HepG2 (cell line): ENCODE results near the gene LOXL4. TPM values are rescaled to one million over a fixed set of nuclear protein-coding genes. Genes with fewer than 3 reads are reported as not detected.

Experiments
- FOXO4 ChIP-seq: sonication (generic); formaldehyde crosslinking; conservative IDR thresholded peaks from 2 replicates; pipeline ENCODE4 v1.8.1; 2023; ENCODE audit warnings: missing genetic modification reagents
- HHEX ChIP-seq: IDR thresholded peaks from 2 replicates; pipeline ENCODE4 v1.6.1; 2016; ENCODE audit warnings: control low read depth
- MBD4 ChIP-seq: IDR thresholded peaks from 2 replicates; pipeline ENCODE4 v1.6.1; 2012; ENCODE audit warnings: low read length, inconsistent platforms, borderline replicate concordance
- MYC ChIP-seq: sonication (generic); formaldehyde crosslinking; IDR thresholded peaks from 2 replicates; pipeline ENCODE4 v1.9.0; 2021; ENCODE audit warnings: missing genetic modification reagents, borderline replicate concordance
- MZF1 ChIP-seq: sonication (generic); formaldehyde crosslinking; IDR thresholded peaks from 2 replicates; pipeline ENCODE4 v1.8.1; 2023; ENCODE audit warnings: mild to moderate bottlenecking, missing genetic modification reagents, borderline replicate concordance
- PATZ1 ChIP-seq: sonication (generic); formaldehyde crosslinking; IDR thresholded peaks from 2 replicates; pipeline ENCODE4 v1.4.0; 2020; ENCODE audit warnings: missing genetic modification reagents
- PHB2 ChIP-seq: fragments of 450-650 bp; IDR thresholded peaks from 2 replicates; pipeline ENCODE4 v1.6.1; 2018; ENCODE audit not compliant: partially characterized antibody
- ZNF367 ChIP-seq: sonication (generic); formaldehyde crosslinking; IDR thresholded peaks from 2 replicates; pipeline ENCODE4 v1.4.0; 2020; ENCODE audit warnings: missing genetic modification reagents, borderline replicate concordance
- ZNF749 ChIP-seq: sonication (generic); formaldehyde crosslinking; IDR thresholded peaks from 2 replicates; pipeline ENCODE4 v1.8.0; 2022; ENCODE audit warnings: mild to moderate bottlenecking, missing genetic modification reagents, moderate library complexity, borderline replicate concordance
- ZNF768 ChIP-seq: sonication (generic); formaldehyde crosslinking; IDR thresholded peaks from 2 replicates; pipeline ENCODE4 v1.4.0; 2020; ENCODE audit warnings: missing genetic modification reagents
- polyA plus RNA-seq, 8 experiments: library from polyadenylated mRNA; depleted of rRNA in 3 of 8; stranded (reverse) in 7 of 8; unstranded in 1 of 8; fragments of >200 nt; fragmentation: Illumina TruSeq in 4 of 8; extraction: Trizol in 4 of 8; gene quantifications; 2 replicates each; pipeline versions ENCODE4 v1.2.1 to v1.2.3, GENCODE V29; 2011 to 2016; ENCODE audit warnings: low read depth in 4 of 8, missing spikeins in 1 of 8, mixed read lengths in 1 of 8; ENCODE audit not compliant: insufficient read depth in 1 of 8
- total RNA-seq, 5 experiments: library from RNA; depleted of rRNA; stranded (reverse); fragments of >200 nt; fragmentation: Illumina TruSeq; extraction: Trizol; gene quantifications; 2 replicates each; pipeline ENCODE4 v1.2.3, GENCODE V29; 2016; ENCODE audit warnings: low read depth in 1 of 5
- TF ChIP-seq, protein P1 (sequence below), 2 experiments: fragments of 450-650 bp in 1 of 2; sonication (generic) in 1 of 2; formaldehyde crosslinking in 1 of 2; IDR thresholded peaks; 2 replicates each; pipeline versions ENCODE4 v1.6.1 to v1.8.0; 2016 to 2022; ENCODE audit warnings: antibody characterized with exemption in 1 of 2, mild to moderate bottlenecking in 1 of 2, missing genetic modification reagents in 1 of 2
- TF ChIP-seq, protein P2 (sequence below): IDR thresholded peaks from 2 replicates; pipeline ENCODE4 v1.6.1; 2016; ENCODE audit warnings: mild to moderate bottlenecking
- TF ChIP-seq, protein P3 (sequence below): sonication (generic); formaldehyde crosslinking; IDR thresholded peaks from 2 replicates; pipeline ENCODE4 v1.5.0; 2020; ENCODE audit warnings: missing genetic modification reagents

LOXL4 gene
- total and polyA plus RNA-seq, 2 of the 13 experiments (the other 11 are each of a cell fraction or from before 2014, with no cell fraction given), result 8.8 to 21.1 TPM

GRCh38 chr10:98309366-98310355 lies 41.7 kb upstream of the LOXL4 start (continued):
- TF ChIP-seq, protein P1, sequence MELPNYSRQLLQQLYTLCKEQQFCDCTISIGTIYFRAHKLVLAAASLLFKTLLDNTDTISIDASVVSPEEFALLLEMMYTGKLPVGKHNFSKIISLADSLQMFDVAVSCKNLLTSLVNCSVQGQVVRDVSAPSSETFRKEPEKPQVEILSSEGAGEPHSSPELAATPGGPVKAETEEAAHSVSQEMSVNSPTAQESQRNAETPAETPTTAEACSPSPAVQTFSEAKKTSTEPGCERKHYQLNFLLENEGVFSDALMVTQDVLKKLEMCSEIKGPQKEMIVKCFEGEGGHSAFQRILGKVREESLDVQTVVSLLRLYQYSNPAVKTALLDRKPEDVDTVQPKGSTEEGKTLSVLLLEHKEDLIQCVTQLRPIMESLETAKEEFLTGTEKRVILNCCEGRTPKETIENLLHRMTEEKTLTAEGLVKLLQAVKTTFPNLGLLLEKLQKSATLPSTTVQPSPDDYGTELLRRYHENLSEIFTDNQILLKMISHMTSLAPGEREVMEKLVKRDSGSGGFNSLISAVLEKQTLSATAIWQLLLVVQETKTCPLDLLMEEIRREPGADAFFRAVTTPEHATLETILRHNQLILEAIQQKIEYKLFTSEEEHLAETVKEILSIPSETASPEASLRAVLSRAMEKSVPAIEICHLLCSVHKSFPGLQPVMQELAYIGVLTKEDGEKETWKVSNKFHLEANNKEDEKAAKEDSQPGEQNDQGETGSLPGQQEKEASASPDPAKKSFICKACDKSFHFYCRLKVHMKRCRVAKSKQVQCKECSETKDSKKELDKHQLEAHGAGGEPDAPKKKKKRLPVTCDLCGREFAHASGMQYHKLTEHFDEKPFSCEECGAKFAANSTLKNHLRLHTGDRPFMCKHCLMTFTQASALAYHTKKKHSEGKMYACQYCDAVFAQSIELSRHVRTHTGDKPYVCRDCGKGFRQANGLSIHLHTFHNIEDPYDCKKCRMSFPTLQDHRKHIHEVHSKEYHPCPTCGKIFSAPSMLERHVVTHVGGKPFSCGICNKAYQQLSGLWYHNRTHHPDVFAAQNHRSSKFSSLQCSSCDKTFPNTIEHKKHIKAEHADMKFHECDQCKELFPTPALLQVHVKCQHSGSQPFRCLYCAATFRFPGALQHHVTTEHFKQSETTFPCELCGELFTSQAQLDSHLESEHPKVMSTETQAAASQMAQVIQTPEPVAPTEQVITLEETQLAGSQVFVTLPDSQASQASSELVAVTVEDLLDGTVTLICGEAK (IDR thresholded peaks at IDR 0.05), result no peak
- TF ChIP-seq, protein P1 (CRISPR knock-in tag; IDR thresholded peaks at IDR 0.05), result no peak
- TF ChIP-seq MYC (no peak), MZF1 (CRISPR knock-in tag) (no peak), PHB2 (no peak), PATZ1 (CRISPR knock-in tag) (no peak), ZNF749 (CRISPR knock-in tag) (no peak), FOXO4 (no peak), MBD4 (no peak), ZNF768 (CRISPR knock-in tag) (no peak), ZNF367 (CRISPR knock-in tag) (no peak), HHEX (CRISPR knock-in tag) (no peak)
- TF ChIP-seq, protein P2, sequence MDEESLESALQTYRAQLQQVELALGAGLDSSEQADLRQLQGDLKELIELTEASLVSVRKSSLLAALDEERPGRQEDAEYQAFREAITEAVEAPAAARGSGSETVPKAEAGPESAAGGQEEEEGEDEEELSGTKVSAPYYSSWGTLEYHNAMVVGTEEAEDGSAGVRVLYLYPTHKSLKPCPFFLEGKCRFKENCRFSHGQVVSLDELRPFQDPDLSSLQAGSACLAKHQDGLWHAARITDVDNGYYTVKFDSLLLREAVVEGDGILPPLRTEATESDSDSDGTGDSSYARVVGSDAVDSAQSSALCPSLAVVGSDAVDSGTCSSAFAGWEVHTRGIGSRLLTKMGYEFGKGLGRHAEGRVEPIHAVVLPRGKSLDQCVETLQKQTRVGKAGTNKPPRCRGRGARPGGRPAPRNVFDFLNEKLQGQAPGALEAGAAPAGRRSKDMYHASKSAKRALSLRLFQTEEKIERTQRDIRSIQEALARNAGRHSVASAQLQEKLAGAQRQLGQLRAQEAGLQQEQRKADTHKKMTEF (CRISPR knock-in tag), result no peak
- TF ChIP-seq, protein P3, sequence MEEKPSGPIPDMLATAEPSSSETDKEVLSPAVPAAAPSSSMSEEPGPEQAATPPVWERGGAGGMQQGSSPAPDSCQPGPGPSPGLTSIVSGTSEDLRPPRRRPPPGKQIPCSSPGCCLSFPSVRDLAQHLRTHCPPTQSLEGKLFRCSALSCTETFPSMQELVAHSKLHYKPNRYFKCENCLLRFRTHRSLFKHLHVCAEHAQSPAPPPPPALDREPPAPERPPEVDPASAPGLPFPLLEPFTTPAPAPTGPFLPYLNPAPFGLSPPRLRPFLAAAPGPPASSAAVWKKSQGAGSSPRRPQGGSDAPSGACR, result no peak
